Urinary bladder (tissue), 4 donors: ENCODE data around the gene NXPE4. TPM values are rescaled to one million over a fixed set of nuclear protein-coding genes. Genes with fewer than 3 reads are reported as not detected.
"Not testable (repeated sequence)": the region's sequence is repeated elsewhere in the genome, so short reads cannot be mapped to it uniquely, and the experiment has no call there.

Experiments used
- DNase-seq: peaks from one replicate; pipeline ENCODE4 v3.0.0-alpha.2; 2015; ENCODE audit errors: extremely low spot score
- H3K27ac ChIP-seq: one replicate; pipeline ENCODE4 v1.5.1; 2013; ENCODE audit warnings: low read depth, mild to moderate bottlenecking, moderate library complexity
- H3K36me3 ChIP-seq: one replicate; pipeline ENCODE4 v1.6.1; 2013; ENCODE audit warnings: mild to moderate bottlenecking, moderate library complexity; ENCODE audit not compliant: insufficient read depth
- H3K4me1 ChIP-seq: one replicate; pipeline ENCODE4 v1.6.1; 2013; ENCODE audit warnings: mild to moderate bottlenecking, moderate library complexity; ENCODE audit not compliant: insufficient read depth
- H3K4me3 ChIP-seq: one replicate; pipeline ENCODE4 v1.5.1; 2013; ENCODE audit warnings: low read depth, low read length
- WGBS: extraction: QIAGEN DNeasy Blood & Tissue Kit; methylation state at CpG from one replicate; pipeline ENCODE4 v1.1.7; 2013; 5-methylcytosine and 5-hydroxymethylcytosine counted together
- polyA plus RNA-seq: library from polyadenylated mRNA; stranded (reverse); fragments of 200-250 nt; gene quantifications from one replicate; pipeline ENCODE4 v1.2.3, GENCODE V29; 2013
- total RNA-seq: library from RNA; depleted of rRNA; stranded (reverse); fragments of >200 nt; gene quantifications from one replicate; pipeline ENCODE4 v1.2.3, GENCODE V29; 2014
- donor health status: healthy with polysubstance abuse.
- donor health status: healthy.

The NXPE4 gene
- total and polyA plus RNA-seq, 2 donors, result not detected

GRCh38 chr11:114604886-114605285, 9.3 kb upstream of the NXPE4 start:
- Histone ChIP-seq H3K4me3 (no peak overlapping the region), H3K4me1 (no peaks in the 10 kb centered on the region), H3K27ac (no peak overlapping the region), H3K36me3 (no peaks in the 10 kb centered on the region)
- WGBS, result 83% methylated on average over 5 of the region's 5 CpGs
- DNase-seq, result no peak

DNA sequence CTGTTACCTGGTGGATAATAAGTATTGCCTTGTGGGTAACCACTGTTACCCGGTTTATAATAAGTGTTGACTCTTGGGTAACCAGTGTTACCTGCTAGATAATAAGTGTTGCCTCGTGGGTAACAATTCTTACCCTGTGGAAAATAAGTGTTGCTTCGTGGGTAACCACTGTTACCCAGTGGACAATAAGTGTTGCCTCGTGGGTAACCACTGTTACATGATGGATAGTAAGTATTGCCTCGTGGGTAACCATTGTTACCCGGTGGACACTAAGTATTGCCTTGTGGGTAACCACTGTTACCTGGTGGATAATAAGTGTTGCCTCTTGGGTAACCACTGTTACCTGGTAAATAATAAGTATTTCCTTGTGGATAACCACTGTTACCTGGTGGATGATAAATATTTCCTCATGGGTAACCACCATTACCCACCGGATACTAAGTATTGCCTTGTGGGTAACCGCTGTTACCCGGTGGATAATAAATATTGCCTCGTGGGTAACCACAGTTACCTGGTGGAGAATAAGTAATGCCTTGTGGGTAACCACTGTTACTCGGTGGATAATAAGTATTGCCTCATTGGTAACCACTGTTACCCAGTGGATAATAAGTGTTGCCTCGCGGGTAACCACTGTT, 8.7 kb upstream of the NXPE4 start:
- 92% methylated on average over 13 of the region's 13 CpGs for WGBS
- DNase-seq, result no peak
- H3K4me3 ChIP-seq, result no peak overlapping the region
- no peaks in the 10 kb centered on the region for H3K4me1 ChIP-seq
- H3K36me3 ChIP-seq, result no peaks in the 10 kb centered on the region
- H3K27ac ChIP-seq, result no peak overlapping the region

DNA sequence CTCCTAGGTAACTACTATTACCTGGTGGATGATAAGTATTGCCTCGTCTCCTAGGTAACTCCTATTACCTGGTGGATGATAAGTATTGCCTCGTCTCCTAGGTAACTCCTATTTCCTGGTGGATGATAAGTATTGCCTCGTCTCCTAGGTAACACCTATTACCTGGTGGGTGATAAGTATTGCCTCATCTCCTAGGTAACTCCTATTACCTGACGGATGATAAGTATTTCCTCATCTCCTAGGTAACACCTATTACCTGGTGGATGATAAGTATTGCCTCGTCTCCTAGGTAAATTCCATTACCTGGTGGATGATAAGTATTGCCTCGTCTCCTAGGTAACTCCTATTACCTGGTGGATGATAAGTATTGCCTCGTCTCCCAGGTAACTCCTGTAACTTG, 7.6 kb upstream of the NXPE4 start:
- not testable (repeated sequence) for H3K4me3 ChIP-seq, H3K27ac ChIP-seq, H3K4me1 ChIP-seq, H3K36me3 ChIP-seq, DNase-seq
- WGBS, result 90% methylated on average over 7 of the region's 7 CpGs

DNA sequence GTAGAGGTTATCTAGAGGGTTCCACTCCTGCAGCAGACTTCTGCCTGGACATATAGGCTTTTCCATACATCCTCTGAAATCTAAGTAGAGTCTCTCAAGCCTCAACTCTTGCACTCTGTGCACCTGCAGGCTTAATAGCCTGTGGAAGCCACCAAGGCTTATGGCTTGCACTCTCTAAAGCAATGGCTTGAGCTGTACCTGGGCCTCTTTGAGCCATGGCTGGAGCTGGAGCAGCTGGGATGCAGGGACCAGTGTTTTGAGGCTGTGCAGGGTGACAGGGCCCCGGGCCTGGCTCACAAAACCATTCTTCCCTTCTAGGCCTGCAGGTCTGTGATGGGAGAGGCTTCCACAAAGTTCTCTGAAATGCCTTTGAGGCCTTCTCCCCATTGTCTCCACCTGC, 2.9 kb upstream of the NXPE4 start:
- WGBS, result 98% methylated on average over 1 of the region's 1 CpG
- H3K4me3 ChIP-seq, result no peak overlapping the region
- no peak overlapping the region for H3K27ac ChIP-seq
- no peaks in the 10 kb centered on the region for H3K36me3 ChIP-seq
- no peak for DNase-seq
- H3K4me1 ChIP-seq, result no peaks in the 10 kb centered on the region

GRCh38 chr11:114596175-114596919, 761 bp upstream of the NXPE4 start:
- no peak overlapping the region for H3K4me3 ChIP-seq
- H3K4me1 ChIP-seq, result no peaks in the 10 kb centered on the region
- 60% methylated on average over 1 of the region's 1 CpG for WGBS
- no peak for DNase-seq
- H3K27ac ChIP-seq, result no peak overlapping the region
- H3K36me3 ChIP-seq, result no peaks in the 10 kb centered on the region

GRCh38 chr11:114594703-114595102, 883 bp downstream of the NXPE4 start:
- no peak overlapping the region for H3K27ac ChIP-seq
- H3K36me3 ChIP-seq, result no peaks in the 10 kb centered on the region
- no peaks in the 10 kb centered on the region for H3K4me1 ChIP-seq
- WGBS, result 75% methylated on average over 3 of the region's 3 CpGs
- H3K4me3 ChIP-seq, result no peak overlapping the region
- DNase-seq, result no peak

DNA sequence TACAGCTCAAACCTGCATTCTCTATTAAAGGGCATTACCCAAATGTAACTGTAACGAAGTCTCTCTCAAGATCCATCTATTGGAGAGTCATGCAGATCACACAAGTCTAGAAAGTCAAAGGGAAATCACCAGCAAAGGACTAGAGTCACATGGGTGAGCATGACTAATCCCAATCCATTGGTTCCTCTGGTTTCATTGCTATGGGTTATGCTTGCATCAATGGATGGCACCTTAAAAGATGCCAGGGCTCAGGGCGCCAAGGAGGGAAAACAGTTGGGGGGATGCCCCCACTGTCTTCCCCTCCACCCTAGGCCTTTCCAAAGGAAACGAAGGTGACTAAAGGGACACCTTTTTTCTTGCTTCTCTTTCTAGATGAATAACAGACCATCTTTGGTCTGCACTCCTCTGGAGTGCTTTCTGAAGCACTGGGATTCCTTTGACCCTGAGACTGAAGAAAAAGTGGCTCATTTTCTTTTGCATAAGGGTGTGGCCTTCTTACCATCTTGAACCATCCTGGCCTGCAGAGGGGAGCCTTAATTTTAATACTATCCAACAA, 8.1 kb downstream of the NXPE4 start:
- DNase-seq, result no peak
- no peaks in the 10 kb centered on the region for H3K36me3 ChIP-seq
- no peak overlapping the region for H3K27ac ChIP-seq
- no peaks in the 10 kb centered on the region for H3K4me1 ChIP-seq
- 86% methylated on average over 3 of the region's 3 CpGs for WGBS
- H3K4me3 ChIP-seq, result no peak overlapping the region

DNA sequence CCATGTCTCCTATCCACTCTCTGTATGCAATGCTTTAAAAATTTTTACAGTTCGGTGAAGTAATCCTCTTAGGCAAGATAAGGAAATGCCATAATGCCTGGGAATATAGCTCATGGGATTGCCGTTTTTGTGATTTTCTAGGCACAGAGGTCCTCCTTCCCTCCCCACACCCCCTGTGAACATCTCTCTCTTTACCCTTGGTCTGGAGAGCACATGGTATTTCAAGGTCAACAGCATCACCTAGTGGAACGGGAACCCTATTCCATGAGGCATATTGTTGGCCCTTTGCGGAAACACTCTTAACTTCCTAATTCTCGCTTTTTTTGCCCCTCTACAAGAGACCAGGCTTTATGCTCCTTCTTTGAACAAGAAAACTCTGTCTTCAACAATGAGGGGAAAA, 8.8 kb downstream of the NXPE4 start:
- H3K27ac ChIP-seq, result no peak overlapping the region
- DNase-seq, result no peak
- no peaks in the 10 kb centered on the region for H3K36me3 ChIP-seq
- 92% methylated on average over 5 of the region's 5 CpGs for WGBS
- no peak overlapping the region for H3K4me3 ChIP-seq
- H3K4me1 ChIP-seq, result no peaks in the 10 kb centered on the region

DNA sequence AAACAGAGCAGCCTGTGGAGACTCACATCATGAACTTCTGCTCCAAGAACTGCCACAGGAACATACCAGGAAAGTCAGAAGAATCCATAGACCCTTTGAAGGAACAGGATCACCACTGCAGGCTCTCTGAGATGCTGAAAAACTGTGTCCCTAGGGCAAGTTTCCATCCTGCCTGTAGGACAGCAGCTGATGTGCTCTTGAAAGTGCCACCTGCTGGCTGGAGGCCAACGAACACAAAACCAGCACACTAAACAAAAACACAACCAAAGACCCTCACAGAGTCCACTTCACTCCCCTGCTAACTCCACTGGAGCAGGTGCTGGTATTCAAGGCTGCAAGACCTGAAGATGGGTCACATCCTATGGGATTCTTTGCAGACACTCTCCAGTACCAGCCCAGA, 23.9 kb downstream of the NXPE4 start:
- Histone ChIP-seq H3K4me3 (no peak overlapping the region), H3K36me3 (no peaks in the 10 kb centered on the region), H3K4me1 (no peaks in the 10 kb centered on the region), H3K27ac (no peak overlapping the region)
- WGBS, result 46% methylated on average over 1 of the region's 1 CpG
- no peak for DNase-seq

DNA sequence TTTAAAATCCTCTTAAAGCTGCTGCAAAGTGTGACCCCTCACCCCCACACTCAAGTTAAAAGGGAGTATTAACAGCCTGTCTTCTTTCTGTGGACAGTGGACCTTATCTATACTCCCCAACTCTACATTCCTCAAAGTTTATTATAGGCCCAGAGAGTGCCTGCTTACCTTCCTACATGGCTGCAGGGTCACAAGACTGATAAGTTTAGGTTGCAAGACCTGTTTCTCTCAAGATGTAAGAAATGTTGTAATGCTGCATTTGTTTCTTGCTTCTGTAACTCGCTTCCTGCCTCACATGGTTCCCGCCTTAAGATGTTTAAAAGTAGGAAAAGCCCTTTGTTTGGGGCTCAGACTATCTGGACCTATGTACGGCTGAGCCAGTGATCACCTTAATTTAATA, 25.8 kb downstream of the NXPE4 start:
- DNase-seq, result no peak
- Histone ChIP-seq H3K27ac (no peak overlapping the region), H3K4me3 (no peak overlapping the region), H3K4me1 (no peaks in the 10 kb centered on the region), H3K36me3 (no peaks in the 10 kb centered on the region)
- WGBS, result 58% methylated on average over 3 of the region's 3 CpGs

- Histone ChIP-seq H3K36me3 (no peaks in the 10 kb centered on the region), H3K4me1 (no peaks in the 10 kb centered on the region), H3K27ac (no peak overlapping the region), H3K4me3 (no peak overlapping the region)
- DNase-seq, result no peak
- 73% methylated on average over 2 of the region's 2 CpGs for WGBS
Measured at GRCh38 chr11:114566276-114566675, 29.3 kb downstream of the NXPE4 start.

- H3K4me3 ChIP-seq, result no peak overlapping the region
- H3K4me1 ChIP-seq, result no peaks in the 10 kb centered on the region
- no peak overlapping the region for H3K27ac ChIP-seq
- WGBS, result 53% methylated on average over 1 of the region's 1 CpG
- DNase-seq, result no peak
- no peaks in the 10 kb centered on the region for H3K36me3 ChIP-seq
Measured at GRCh38 chr11:114564831-114565230, 30.8 kb downstream of the NXPE4 start.

- WGBS, result 39% methylated on average over 2 of the region's 2 CpGs
- H3K4me3 ChIP-seq, result no peak overlapping the region
- H3K4me1 ChIP-seq, result no peaks in the 10 kb centered on the region
- no peak overlapping the region for H3K27ac ChIP-seq
- no peak for DNase-seq
- H3K36me3 ChIP-seq, result no peaks in the 10 kb centered on the region
Measured at GRCh38 chr11:114563077-114563476, 32.5 kb downstream of the NXPE4 start.

- Histone ChIP-seq H3K4me1 (no peaks in the 10 kb centered on the region), H3K4me3 (no peak overlapping the region), H3K36me3 (no peaks in the 10 kb centered on the region), H3K27ac (no peak overlapping the region)
- WGBS, result 14% methylated on average over 3 of the region's 3 CpGs
- no peak for DNase-seq
Measured at GRCh38 chr11:114562166-114562916, 33.2 kb downstream of the NXPE4 start.
